Stimulated activated naive CD8-positive, alpha-beta T cell treated with anti-CD3 and anti-CD28 coated beads, Interleukin-15, amount 100 ng/mL, for 72 hours (primary cell): ENCODE results near the gene FCER1G.
"Not testable (repeated sequence)": the region's sequence is repeated elsewhere in the genome, so short reads cannot be mapped to it uniquely, and the experiment has no call there.

ENCODE experiments used
- ATAC-seq: fragments of 150-1000 bp; cut with Tn5 transposase; 2 replicates; pipeline ENCODE4 v1.10.0; 2021; ENCODE audit warnings: mild to moderate bottlenecking, moderate library complexity
- DNase-seq, 2 donors: peaks; one replicate each; pipeline ENCODE4 v3.0.0; 2021 to 2022
- H3K27ac Mint-ChIP-seq, 2 donors: one replicate each; pipeline ENCODE4 v1.8.0; 2022; ENCODE audit warnings: mild to moderate bottlenecking in 2 of 2, mixed read lengths in 2 of 2, moderate library complexity in 2 of 2
- H3K27me3 Mint-ChIP-seq: one replicate; pipeline ENCODE4 v1.8.0; 2022; ENCODE audit warnings: mixed read lengths
- H3K4me1 Mint-ChIP-seq: one replicate; pipeline ENCODE4 v1.8.0; 2022; ENCODE audit warnings: mild to moderate bottlenecking, mixed read lengths
- H3K4me3 Mint-ChIP-seq, 2 donors: one replicate each; pipeline ENCODE4 v1.8.0; 2022; ENCODE audit warnings: mild to moderate bottlenecking in 2 of 2, mixed read lengths in 2 of 2, moderate library complexity in 1 of 2
- H3K9me3 Mint-ChIP-seq, 2 donors: one replicate each; pipeline ENCODE4 v1.8.0; 2022; ENCODE audit warnings: mixed read lengths in 2 of 2

The FCER1G gene

GRCh38 chr1:161228032-161228431, 12.9 kb downstream of the FCER1G start:
- H3K27me3 Mint-ChIP-seq: no peaks in the 10 kb centered on the region
- H3K4me3 Mint-ChIP-seq: peak overlapping the region; percentile 100
- H3K4me1 Mint-ChIP-seq: peaks cover 43% of the 10 kb centered on the region
- peak overlapping the region in 1 of 2 donors; percentile 61 for H3K27ac Mint-ChIP-seq
- no peak for ATAC-seq
- DNase-seq: no peak
- H3K9me3 Mint-ChIP-seq: no peaks in the 10 kb centered on the region

- DNase-seq (no peak), ATAC-seq (no peak)
- Mint-ChIP-seq H3K4me1 (peaks cover 32% of the 10 kb centered on the region), H3K27ac (no peak overlapping the region), H3K9me3 (no peaks in the 10 kb centered on the region), H3K4me3 (no peak overlapping the region), H3K27me3 (no peaks in the 10 kb centered on the region)
Observed at GRCh38 chr1:161229896-161230295, 14.8 kb downstream of the FCER1G start.

GRCh38 chr1:161230762-161231161, 15.7 kb downstream of the FCER1G start:
- no peaks in the 10 kb centered on the region for H3K27me3 Mint-ChIP-seq
- ATAC-seq: no peak
- no peak for DNase-seq
- H3K27ac Mint-ChIP-seq: no peak overlapping the region
- no peaks in the 10 kb centered on the region for H3K9me3 Mint-ChIP-seq
- H3K4me1 Mint-ChIP-seq: peaks cover 25% of the 10 kb centered on the region
- H3K4me3 Mint-ChIP-seq: no peak overlapping the region

GRCh38 chr1:161233102-161233501, 18.0 kb downstream of the FCER1G start:
- Mint-ChIP-seq H3K9me3 (no peaks in the 10 kb centered on the region), H3K27ac (no peak overlapping the region), H3K4me3 (no peak overlapping the region), H3K4me1 (peaks cover 1% of the 10 kb centered on the region), H3K27me3 (no peaks in the 10 kb centered on the region)
- DNase-seq (no peak), ATAC-seq (no peak)

GRCh38 chr1:161235957-161236775, 21.1 kb downstream of the FCER1G start:
- DNase-seq (no peak), ATAC-seq (no peak)
- H3K4me1 Mint-ChIP-seq: no peaks in the 10 kb centered on the region
- H3K9me3 Mint-ChIP-seq: no peaks in the 10 kb centered on the region
- H3K27ac Mint-ChIP-seq: no peak overlapping the region
- H3K4me3 Mint-ChIP-seq: no peak overlapping the region
- peaks cover 6% of the 10 kb centered on the region for H3K27me3 Mint-ChIP-seq

GRCh38 chr1:161238039-161238473, 23.0 kb downstream of the FCER1G start, which contains the start of gene NR1I3:
Gene NR1I3, minus strand, starts transcription at chr1:161238203. Its CDS starts 1,638 bp downstream, at chr1:161236565.
- no peaks in the 10 kb centered on the region for H3K4me1 Mint-ChIP-seq

GRCh38 chr1:161241682-161242081, 26.6 kb downstream of the FCER1G start:
- H3K4me3 Mint-ChIP-seq: no peak overlapping the region
- no peaks in the 10 kb centered on the region for H3K4me1 Mint-ChIP-seq
- no peak overlapping the region for H3K27ac Mint-ChIP-seq
- no peaks in the 10 kb centered on the region for H3K9me3 Mint-ChIP-seq
- DNase-seq: no peak
- ATAC-seq: no peak
- H3K27me3 Mint-ChIP-seq: peaks cover 6% of the 10 kb centered on the region

More at GRCh38 chr1:161238039-161238473, 23.0 kb downstream of the FCER1G start, which contains the start of gene NR1I3:
- DNase-seq: no peak
- Mint-ChIP-seq H3K27me3 (peaks cover 6% of the 10 kb centered on the region), H3K9me3 (no peaks in the 10 kb centered on the region), H3K27ac (no peak within 1 kb of the TSS), H3K4me3 (no peak within 1 kb of the TSS)
- ATAC-seq: no peak

- H3K9me3 Mint-ChIP-seq: no peaks in the 10 kb centered on the region
- no peak overlapping the region for H3K4me3 Mint-ChIP-seq
- no peak for DNase-seq
- H3K27ac Mint-ChIP-seq: no peak overlapping the region
- no peaks in the 10 kb centered on the region for H3K4me1 Mint-ChIP-seq
- H3K27me3 Mint-ChIP-seq: peaks cover 6% of the 10 kb centered on the region
- ATAC-seq: no peak
Observed at GRCh38 chr1:161242313-161242712, 27.2 kb downstream of the FCER1G start.

- peaks cover 6% of the 10 kb centered on the region for H3K27me3 Mint-ChIP-seq
- no peak overlapping the region for H3K4me3 Mint-ChIP-seq
- ATAC-seq: no peak
- no peak for DNase-seq
- no peaks in the 10 kb centered on the region for H3K9me3 Mint-ChIP-seq
- no peak overlapping the region for H3K27ac Mint-ChIP-seq
- H3K4me1 Mint-ChIP-seq: no peaks in the 10 kb centered on the region
Observed at GRCh38 chr1:161244888-161245287, 29.8 kb downstream of the FCER1G start.

- not testable (repeated sequence) for H3K27ac Mint-ChIP-seq, H3K4me3 Mint-ChIP-seq, H3K27me3 Mint-ChIP-seq, ATAC-seq, DNase-seq, H3K9me3 Mint-ChIP-seq, H3K4me1 Mint-ChIP-seq
Observed at GRCh38 chr1:161250100-161250499, 35.0 kb downstream of the FCER1G start.

- ATAC-seq (no peak), DNase-seq (no peak)
- peaks cover 13% of the 10 kb centered on the region for H3K27me3 Mint-ChIP-seq
- no peak overlapping the region for H3K4me3 Mint-ChIP-seq
- H3K9me3 Mint-ChIP-seq: peaks cover 4 to 6% of the 10 kb centered on the region in 2 donors
- H3K4me1 Mint-ChIP-seq: no peaks in the 10 kb centered on the region
- H3K27ac Mint-ChIP-seq: no peak overlapping the region
Observed at GRCh38 chr1:161250829-161251228, 35.7 kb downstream of the FCER1G start.

- H3K27me3 Mint-ChIP-seq: peaks cover 16% of the 10 kb centered on the region
- H3K27ac Mint-ChIP-seq: no peak overlapping the region
- DNase-seq (no peak), ATAC-seq (no peak)
- no peaks in the 10 kb centered on the region for H3K4me1 Mint-ChIP-seq
- peaks cover 6 to 13% of the 10 kb centered on the region in 2 donors for H3K9me3 Mint-ChIP-seq
- H3K4me3 Mint-ChIP-seq: no peak overlapping the region
Observed at GRCh38 chr1:161251579-161251978, 36.5 kb downstream of the FCER1G start.

GRCh38 chr1:161255302-161255701, 40.2 kb downstream of the FCER1G start:
- not testable (repeated sequence) for ATAC-seq, DNase-seq, H3K27ac Mint-ChIP-seq, H3K4me3 Mint-ChIP-seq
- Mint-ChIP-seq H3K9me3 (peaks cover 15 to 34% of the 10 kb centered on the region in 2 donors), H3K4me1 (peaks cover 21% of the 10 kb centered on the region), H3K27me3 (peaks cover 53% of the 10 kb centered on the region)

- ATAC-seq, H3K4me3 Mint-ChIP-seq, DNase-seq, H3K27ac Mint-ChIP-seq: not testable (repeated sequence)
- Mint-ChIP-seq H3K9me3 (peaks cover 15 to 34% of the 10 kb centered on the region in 2 donors), H3K4me1 (peaks cover 26% of the 10 kb centered on the region), H3K27me3 (peaks cover 60% of the 10 kb centered on the region)
Observed at GRCh38 chr1:161255955-161256520, 40.9 kb downstream of the FCER1G start.

- Mint-ChIP-seq H3K27me3 (peaks cover 68% of the 10 kb centered on the region), H3K9me3 (peaks cover 15 to 34% of the 10 kb centered on the region in 2 donors), H3K4me1 (peaks cover 26% of the 10 kb centered on the region)
- not testable (repeated sequence) for ATAC-seq, H3K4me3 Mint-ChIP-seq, H3K27ac Mint-ChIP-seq, DNase-seq
Observed at GRCh38 chr1:161257109-161257508, 42.0 kb downstream of the FCER1G start.
